Breast epithelium (tissue), 3 donors: ENCODE data around the gene CARD10.

Experiments
- CTCF ChIP-seq, 3 donors: fragments of 450-650 bp; IDR thresholded peaks; one replicate each; pipeline ENCODE4 v1.5.1; 2016 to 2017; ENCODE audit warnings: antibody characterized with exemption in 3 of 3, mild to moderate bottlenecking in 3 of 3, moderate library complexity in 3 of 3
- POLR2A ChIP-seq: fragments of 450-650 bp; IDR thresholded peaks from one replicate; pipeline ENCODE4 v1.6.1; 2016; ENCODE audit warnings: antibody characterized with exemption, mild to moderate bottlenecking, moderate library complexity

DNA sequence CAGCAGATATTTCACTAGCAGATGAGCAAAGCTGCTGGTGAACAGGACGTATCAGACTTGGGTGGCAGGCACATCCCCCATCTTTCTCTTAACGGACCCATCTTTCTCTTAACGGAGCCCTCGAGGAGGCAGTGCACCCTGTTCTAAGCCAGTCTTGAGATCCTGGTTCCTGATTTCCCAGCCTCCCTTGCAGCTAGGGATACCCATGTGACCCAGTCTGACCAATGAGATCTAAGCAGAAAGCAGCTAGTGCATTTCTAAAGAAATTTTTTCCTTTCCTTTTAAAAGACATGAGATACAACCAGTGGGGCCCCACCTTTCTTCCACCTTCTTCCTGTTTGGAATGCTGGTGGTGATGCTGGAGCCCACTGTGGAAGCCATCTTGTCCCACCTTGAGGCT, 78.3 kb downstream of the CARD10 start:
- TF ChIP-seq POLR2A (no peak), CTCF (IDR thresholded peaks at IDR 0.05) (no peak)
